Measurements from ENCODE around the gene ZNF516.

The ZNF516 gene

DNA sequence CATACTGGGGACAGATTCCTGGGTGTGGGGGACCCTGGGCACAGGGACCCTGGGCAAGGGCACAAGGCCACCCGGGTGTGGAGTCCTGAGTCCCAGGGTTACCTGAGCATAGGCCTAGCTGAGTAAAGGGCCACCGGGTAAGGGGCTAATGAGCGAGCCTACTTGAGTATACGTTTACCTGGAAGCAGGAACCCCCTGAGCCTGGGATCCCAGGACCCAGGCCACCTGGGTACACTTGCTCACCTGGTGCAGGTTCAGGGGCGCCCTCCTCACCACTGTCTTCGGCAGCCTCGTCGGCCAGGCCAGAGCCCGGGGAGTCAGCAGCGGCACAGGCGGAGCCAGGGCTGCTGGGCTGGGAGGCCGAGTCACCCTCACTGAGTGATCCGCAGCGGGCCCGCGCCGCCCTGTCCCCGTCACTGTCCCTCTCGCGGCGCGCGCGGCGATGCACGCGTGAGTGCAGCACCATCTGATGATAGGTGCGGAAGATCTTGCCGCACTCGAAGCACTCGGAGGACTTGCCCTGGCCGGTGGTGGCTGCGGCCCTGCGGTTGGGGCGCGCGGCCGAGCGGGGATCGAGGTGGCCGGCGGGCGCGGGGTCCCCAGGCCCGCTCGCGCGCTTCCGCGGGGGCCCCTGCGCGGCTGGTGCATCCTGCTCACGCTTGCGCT is 53.9 kb downstream of the ZNF516 start:
- DNase-seq: no peak

DNA sequence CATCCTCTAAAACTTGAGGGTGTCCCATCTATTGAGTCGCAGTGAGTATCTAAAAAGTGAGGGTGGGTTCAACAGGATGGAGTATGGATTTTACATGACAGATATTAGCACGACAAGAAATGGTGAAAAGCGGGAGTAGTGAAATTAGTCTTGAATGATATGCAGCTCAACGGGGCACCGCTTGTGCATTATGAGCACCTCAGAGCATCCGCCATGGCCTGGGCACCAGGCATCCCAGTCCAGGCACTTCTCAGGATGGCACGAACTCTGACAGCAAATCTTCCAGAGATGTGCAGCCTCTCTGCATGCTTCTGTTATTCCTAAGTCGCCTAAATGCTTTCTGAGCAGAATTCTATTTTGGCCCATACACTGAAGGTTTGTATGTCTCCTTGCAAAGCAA is 57.1 kb downstream of the ZNF516 start:
- no peak for DNase-seq

DNA sequence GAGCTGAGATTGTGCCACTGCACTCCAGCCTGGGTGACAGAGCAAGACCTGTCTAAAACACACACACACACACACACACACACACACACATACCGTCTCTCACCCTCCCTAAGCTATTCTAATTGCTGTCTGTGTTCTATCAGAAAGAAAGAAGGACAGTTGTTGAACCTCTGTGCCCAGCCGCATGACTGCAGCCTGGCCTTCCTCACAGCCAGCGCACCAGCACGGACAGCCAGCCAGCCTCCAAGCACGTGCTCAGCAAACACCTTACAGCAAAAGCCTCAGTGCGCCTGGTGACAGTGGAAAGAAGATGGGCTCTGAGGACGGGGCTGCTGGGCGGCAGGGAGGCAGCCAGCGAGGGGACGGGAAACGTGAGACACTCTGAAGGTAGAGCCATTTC is 58.0 kb downstream of the ZNF516 start:
- no peak for DNase-seq

DNA sequence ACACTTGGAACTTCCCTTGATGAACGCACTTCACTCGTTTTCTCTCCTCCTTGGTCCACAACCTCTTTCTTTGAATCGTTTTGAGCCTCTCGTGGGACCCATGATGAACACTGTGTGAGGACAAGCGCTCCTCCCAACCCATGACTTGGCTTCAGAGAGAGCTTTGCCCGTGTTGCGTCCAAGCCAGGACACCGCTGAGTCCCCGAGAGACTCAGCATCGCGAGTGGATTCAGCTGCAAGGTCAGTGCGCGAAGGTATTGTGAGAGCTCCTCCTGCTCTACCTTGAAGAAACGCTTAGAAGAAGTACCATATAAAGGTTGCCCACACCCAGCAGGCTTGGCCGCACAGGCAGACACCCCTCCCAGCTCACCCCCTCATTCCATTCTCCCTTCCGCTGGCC is 58.7 kb downstream of the ZNF516 start:
- no peak for DNase-seq

DNA sequence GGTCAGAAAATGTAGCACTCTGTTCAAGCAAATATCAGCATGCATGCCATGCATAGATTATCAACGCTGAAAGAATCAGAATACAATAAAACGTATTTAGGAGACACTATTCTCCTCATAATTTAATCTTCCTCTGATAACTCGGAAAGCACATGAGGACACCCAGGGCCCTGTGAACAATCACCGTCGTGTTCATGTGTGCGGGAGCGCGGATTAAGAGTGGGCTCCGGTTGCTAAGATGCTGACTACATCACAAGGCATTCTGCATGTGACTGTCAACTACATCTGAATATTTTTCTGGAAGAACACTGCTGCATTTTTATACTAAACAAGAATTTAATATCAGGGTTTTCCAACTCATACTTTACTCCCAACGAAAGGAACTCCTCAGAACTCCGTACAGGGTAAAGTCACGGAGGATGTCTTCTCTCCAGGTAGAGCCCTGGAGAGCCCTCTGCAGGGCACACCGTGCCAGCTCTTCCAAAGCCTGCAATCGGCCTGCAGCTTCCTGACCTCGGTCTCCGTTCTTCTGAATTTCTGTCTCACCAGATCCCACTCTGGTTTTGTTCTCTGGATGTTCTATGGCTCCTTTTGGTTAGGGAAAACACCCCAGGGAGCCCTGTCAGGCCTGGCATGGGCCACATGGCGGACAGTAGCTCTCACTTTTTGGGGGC is 59.6 kb downstream of the ZNF516 start:
- no peak for DNase-seq

DNA sequence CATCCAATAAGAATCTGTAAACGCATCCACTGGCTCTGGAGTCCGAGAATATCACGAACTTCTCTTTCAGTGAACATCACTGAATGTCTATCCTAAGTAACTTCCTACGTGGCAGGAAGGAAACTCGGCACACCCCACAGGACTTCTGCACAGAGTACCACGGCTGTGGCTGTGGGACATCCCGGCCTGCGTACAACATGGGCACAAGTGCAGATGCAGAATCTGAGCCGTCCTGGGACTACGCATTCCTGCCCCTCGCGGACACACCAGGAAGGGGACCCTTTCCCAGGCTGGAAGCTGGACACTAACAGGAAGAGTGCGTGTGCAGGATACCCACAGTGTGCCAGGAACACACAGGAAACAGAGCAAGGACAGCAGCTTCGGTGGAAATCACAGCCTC is 60.6 kb downstream of the ZNF516 start:
- DNase-seq: no peak

DNA sequence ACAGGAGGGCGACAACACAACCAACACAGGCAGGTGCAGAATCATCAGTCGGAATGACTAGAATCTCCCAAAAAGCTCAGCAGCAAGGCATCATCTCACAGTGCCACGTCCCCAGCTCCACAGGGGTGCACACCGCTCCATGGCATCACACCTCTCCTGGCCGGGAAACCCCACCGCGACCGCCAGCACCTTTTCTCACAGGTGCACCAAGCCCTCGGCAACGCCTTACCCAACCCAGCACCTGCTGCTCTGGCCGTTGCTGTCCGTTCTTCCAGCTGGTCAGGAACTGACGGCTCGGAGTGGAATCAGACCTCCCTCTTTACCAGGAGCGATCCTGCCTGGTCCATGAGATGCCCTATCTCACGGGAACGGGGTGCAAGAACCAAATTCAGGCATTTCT is 61.3 kb downstream of the ZNF516 start:
- DNase-seq: no peak

DNA sequence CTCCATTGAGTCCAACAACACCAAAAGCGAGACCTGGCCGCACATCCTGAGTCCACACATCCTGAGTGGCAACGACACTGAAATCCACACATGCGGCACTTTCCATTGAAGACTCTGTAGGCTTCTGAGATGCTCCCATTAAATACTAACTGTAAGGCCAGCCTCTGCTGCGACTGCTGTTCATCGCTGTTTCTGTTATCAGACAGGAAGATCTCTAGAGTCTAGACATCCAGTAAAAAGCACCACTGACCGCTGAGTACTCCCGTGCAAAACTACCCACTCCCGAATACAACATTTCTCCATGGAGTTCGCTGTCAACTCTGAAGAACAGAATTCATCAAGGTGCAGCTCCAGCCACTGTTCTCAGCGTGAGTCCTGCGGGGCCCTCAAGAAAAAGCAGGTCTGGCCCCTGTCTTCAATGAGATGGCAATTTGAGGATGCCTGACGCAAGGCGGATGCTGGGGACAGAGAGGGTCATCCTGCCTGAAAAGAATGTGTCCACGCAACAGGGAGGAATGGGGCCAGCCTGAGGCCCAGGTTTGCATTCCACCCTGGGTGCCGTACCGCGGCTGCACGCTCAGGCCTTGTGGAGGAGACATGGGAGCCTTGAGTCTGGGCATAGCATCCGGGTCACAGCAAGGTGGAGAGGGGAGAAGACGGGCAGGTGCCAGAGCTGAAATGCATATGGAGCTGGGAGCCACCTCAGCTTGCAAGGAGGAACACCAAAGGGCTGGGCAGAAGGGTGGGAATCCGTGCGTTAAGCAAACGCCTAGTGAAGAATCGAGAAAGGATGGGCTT is 61.9 kb downstream of the ZNF516 start:
- no peak for DNase-seq

DNA sequence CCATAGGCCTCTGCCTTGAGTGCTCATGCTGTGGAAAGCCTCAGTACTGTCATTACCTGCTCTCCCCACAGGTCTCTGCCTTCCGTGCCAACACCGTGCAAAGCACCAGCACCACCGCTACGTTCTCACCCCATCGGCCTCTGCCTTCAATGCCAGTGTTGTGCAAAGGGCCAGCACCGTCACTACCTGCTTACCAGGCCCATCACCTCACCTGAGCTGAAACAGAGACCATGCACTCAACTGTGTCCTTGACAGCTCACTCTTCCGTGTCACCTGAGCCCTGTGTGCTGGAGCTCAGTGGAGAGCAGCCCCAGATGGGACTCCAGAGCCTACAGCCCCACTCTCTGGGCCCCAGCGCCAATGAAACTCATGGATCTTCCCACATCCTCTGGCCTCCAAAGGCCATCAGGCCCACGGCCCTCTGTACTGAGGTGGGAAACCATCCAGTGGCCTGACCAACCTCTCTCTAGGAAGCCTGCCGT is 62.7 kb downstream of the ZNF516 start:
- no peak for DNase-seq

DNA sequence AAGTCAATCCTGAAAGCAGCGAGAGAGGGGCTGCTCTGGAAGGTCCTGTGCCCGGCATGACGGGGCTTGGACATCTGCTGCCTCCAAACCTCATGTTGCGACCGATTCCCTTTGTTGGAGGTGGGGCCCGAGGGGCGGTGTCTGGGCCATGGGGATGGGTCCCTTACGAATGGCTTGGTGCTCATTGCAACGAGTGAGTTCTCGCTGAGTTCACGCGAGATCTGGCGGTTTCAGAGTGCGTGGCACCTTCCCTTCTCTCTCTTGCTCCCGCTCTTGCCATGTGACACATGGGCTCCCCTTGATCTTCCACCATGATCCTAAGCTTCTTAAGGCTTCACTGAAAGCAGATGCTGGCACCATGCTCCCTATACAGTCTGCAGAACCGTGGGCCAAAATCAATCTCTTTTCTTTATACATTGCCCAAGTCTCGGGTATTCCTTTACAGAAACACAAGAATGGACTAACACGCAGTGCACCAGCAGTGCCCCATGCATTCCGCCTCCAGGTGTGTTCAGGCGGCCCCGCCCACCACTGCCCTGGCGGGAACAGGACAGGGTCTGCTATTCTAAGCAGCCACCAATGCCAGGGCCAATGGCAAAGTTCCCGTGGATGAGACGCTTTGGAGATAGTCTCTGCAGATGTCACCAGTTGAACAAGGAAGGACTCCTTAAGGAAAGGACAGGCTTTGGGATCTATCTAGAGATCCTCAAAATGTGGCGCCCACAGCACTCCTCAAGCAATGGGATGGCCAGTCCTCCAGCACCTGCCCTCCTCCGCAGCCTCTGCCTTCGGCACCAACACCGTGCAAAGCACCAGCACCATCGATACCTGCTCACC is 63.4 kb downstream of the ZNF516 start:
- DNase-seq: no peak

DNA sequence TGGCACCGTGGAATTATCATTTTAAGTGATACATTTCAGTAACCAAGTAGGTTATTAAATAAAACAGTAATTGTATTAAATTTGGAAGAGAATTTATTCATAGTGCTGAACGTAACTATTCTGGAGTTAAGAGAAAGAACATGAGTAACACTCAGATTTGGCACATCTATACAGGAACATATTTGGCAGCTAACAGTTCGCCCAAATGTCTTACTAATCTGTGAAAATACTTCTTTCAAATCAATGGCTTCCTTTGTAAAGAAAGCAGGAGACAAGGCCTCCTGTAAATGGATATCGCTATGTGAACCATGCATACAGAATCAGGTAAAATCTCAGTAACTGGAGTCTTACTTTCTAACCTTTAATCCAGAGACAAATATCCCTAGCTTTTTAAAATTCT is 64.4 kb downstream of the ZNF516 start:
- DNase-seq: no peak

DNA sequence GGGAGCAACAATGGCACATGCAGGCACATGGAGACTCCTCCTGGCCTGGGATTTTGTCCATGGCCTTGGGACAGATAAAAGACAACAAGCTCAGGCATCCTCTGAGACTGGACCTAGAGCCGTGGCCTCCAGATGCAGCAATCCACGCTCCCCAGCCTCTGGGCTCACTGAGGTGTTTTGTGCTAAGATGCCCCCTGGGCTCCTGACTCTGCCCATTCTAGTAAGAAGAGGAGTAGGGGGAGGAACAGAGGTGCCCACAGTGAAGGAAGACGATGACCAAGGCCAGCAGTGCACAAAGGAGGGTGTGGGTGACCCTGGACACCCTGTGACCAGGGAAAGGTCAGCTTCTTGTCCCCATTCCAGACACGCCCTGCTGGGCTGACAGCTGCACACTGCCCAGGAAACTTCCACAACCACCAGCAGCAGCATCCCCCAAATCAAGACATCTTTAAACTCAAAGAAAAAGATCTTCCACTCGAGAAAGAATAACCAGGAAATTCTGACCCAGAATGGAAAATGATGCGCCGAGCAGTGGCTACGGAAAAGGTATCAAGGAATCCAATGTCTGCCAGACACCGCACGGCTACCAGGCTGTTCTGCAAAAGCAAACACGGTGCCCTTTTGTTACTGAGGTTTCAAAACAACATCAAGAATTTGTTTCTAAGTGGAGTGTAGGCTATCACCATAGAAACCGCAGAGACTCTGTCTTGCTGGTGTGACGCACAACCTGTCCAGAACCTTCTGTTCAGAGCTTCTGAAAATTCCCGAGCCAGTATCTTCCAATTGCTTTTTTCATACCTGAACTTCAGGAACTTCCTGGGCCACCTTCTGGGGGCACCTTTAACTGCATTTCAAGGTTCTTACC is 65.5 kb downstream of the ZNF516 start:
- DNase-seq: no peak

DNA sequence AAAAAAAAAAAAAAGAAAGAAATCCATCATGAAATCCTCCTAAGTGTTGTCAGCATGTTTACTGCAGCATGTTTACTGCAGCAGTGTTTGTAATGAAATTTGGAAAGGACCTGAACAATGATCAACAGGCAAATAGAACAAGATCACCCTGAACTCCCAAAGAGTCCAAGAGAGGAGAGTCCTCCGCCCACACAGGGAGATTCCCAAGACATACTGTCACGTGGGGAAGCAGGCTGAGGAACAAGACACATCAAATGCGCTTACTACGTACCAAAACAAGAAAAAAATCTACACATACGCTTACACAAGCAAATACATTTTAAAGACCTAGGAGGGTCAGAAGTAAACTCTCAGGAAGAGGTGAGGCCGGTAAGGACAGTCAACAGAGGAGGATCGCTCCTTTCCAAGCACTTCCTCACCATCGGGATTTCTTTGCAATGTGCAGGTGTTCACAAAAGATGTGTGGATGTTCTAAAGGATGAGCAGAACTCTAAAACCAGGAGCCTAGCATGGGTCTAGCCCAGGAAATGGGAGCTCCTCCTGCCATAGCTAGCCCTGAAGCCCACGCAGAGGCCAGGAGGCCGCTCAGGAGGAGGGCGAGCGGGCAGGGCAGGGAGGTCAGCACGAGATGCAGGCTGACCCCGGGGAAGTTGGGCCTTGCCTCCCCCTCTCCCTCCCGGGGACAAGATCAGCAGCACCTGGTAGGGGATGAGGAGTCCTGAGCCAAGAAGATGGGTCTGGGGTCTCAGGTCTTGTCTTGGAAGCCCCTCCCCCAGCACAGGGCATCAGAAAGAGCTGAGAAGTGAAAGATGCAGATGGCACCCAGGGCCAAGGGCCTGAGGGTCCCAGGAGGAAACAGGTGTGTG is 66.4 kb downstream of the ZNF516 start:
- DNase-seq: no peak

DNA sequence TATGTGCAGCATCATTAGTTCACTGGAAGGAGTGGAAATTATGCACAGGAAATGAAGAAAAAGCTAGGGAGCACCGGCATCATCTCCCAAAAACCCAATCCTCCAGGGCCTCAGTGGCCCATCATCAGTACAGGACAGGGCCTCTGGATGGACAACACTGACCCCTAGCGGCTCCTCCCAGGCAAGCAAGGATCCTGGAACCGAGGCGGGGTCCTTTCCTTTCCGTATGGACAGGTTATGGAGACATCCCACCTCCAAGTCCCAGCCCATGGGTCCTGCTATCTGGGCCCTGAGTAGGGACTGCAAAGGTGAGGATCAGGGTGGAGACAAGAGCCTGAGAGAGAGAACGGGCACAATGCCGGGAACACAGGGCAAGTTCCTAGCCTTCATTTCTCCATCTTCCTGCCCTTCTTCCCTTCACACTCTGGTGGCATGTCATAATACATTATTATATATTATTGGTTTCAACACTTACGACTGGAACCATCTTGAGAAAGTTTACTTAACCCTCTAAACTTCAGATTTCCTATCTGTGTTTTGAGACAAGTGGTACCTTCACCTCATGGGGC is 68.2 kb downstream of the ZNF516 start:
- no peak for DNase-seq

DNA sequence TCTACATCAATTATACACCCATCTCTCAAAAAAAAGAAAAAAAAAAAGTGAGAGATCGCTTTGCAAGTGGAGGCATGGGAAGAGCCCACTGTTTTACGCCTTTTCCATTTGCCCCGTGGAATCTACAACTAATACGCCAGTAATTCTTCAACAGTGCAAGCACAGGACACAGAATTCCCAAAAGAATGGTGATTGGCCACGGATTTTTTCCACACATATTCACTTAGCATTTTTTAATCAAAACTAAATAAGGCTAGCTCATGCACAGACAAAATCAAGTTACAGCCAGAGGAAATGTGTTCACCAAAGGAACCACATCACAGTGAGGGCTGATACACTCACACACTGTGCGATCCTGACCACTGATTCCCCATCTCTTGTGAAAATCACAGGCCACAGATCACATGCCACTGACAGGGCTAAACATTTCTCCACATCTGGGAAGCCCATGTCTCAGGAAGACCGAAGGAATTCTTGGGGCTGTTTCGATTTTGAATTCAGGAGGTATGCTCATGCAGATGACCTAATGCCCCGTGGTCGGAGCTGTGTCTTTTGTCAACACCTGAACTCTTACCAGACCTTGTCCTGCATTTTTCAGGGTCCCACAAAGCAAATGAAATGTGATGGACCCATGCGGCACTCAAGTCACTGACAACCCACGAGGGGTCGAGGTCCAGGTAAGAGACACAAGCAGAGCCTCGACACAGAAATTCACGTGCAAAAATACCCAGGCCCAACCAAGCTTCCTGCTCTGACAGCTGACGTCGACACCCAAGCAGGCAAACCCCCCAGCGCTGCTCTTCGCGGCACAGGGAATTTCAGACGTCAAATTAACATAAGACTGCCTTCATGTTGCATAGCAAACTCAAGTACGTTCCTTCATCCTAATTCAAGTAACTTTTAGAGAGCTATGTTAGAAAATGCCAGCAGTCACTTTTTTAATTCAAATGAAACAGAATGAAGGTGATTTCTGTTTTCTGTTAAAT is 69.6 kb downstream of the ZNF516 start:
- no peak for DNase-seq

DNA sequence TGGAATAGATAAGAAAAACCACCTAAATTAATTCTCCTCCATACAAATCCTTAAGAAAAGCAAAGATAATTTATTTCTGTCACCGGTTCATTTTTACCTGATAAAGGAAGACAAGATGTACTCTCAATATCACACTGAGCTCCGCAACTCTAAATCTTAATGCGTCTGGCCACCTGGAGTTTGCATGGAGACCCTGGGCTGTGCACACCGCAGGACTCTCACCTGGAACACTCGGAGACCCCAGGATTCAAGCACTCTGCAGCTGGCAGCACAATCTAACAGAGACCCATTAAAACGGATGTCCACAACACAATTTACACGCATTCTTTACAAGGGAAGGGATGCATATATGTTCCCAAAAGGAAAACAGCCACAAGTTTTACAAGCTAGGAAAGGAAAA is 72.2 kb downstream of the ZNF516 start:
- no peak for DNase-seq

DNA sequence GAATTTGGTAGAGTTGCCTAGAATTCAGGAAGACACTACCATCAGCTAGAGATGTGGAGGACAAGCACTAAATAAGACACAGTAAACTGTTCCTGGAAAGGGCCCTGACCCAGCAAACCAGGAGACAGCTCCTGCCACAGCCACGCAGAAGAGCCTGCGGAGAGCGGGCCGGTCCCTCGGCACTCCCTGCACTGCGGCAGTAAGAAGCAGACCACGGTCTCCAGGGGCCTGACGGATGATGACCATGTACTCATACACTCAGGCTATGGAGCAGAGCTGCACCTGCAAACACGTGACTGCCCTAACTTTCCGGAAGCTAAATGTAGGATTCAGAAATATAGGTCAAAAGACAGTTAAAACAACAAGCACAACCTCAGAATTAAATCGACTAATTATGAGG is 72.9 kb downstream of the ZNF516 start:
- no peak for DNase-seq

DNA sequence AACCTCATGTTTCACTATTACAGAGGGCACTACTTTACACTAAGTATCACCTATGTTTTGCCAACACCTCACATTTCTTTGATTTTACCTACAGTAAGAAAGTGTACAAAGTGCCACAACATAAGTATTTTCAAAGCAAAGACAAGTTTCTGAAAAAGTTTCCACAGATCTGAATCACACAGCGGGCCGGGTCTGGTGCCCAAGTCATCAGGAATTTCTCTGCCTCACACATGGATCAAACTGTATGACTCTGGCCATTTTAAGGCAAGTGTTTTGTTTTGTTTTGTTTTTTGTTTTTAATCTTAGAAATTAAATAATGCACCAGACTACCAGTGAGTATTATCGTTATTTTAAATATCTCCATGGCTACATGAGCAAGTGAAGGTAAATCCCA is 73.4 kb downstream of the ZNF516 start:
- DNase-seq: no peak

DNA sequence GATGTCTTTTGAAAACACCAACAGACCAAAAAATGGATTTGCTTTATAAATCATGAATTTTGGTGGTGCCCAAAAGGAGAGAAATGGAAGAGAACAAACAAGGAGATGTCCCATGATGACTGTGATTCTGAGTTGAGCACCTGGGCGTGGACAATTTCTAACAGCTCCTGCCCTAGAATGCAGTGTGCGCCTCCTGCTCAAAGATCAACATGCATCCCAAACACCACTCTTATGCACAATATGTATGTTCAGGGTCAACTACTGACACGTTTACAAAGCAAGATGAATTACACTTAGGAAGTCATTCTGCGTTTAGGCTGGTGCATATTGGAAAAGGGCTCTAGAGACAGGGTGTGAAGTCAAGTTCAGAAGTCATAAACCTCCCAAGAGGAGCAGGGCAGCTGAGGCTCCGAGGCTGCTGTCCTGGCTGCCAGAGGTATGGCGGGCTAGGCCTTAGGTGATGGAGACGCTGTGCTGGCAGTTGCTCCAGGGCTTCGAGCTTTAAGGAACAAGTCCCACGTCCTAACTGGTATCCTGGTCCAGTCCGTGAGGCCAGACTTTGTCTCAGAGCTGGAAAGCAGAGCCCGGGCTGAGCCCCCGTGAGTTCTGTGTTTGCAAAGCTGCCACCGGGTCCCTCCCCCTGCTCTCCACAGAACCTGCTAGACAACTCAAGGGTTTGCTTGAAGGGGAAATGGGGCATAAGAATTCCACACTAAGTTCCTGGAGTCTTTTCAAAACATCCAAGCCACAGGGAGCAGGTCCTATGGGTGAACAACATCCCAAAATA is 74.0 kb downstream of the ZNF516 start:
- DNase-seq: peak; percentile 12
